ENCODE results near the gene OR9A4. TPM values are rescaled to one million over a fixed set of nuclear protein-coding genes. Genes with fewer than 3 reads are reported as not detected.

The OR9A4 gene
- total and polyA plus RNA-seq, 7 donors: 0.03 TPM; not detected in 6

- 55 to 80% (median 56%) methylated on average over 2 of the region's 2 CpGs for WGBS, 3 donors
Measured at GRCh38 chr7:141949451-141949850, 33.3 kb downstream of the OR9A4 start.

GRCh38 chr7:141949911-141950310, 33.7 kb downstream of the OR9A4 start:
- ATAC-seq (no peak), DNase-seq (no peak)
- Histone ChIP-seq H3K36me3 (ENCODE audit: insufficient read depth in 1 of 2, low read depth in 1 of 2) (no peaks in the 10 kb centered on the region), H3K27me3 (ENCODE audit: insufficient read depth in 3 of 3, low read length in 2 of 3) (no peaks in the 10 kb centered on the region), H3K27ac (no peak overlapping the region), H3K4me1 (no peaks in the 10 kb centered on the region), H3K4me3 (no peak overlapping the region), H3K9me3 (no peaks in the 10 kb centered on the region)
- intact Hi-C loops (cut with DNase I): no loop called here
- 79 to 83% (median 82%) methylated on average over 3 of the region's 3 CpGs for WGBS, 3 donors
- TF ChIP-seq CTCF (IDR thresholded peaks at IDR 0.05): no peak

More at GRCh38 chr7:141949451-141949850, 33.3 kb downstream of the OR9A4 start:
- no peak for DNase-seq
- ATAC-seq: no peak
- intact Hi-C loops (cut with DNase I): no loop called here
- Histone ChIP-seq H3K9me3 (no peaks in the 10 kb centered on the region), H3K4me3 (no peak overlapping the region), H3K36me3 (ENCODE audit: insufficient read depth in 1 of 2, low read depth in 1 of 2) (no peaks in the 10 kb centered on the region), H3K27ac (no peak overlapping the region), H3K27me3 (ENCODE audit: insufficient read depth in 3 of 3, low read length in 2 of 3) (no peaks in the 10 kb centered on the region), H3K4me1 (no peaks in the 10 kb centered on the region)
- no peak for TF ChIP-seq CTCF (IDR thresholded peaks at IDR 0.05)

GRCh38 chr7:141950806-141951205, 34.6 kb downstream of the OR9A4 start:
- TF ChIP-seq CTCF (IDR thresholded peaks at IDR 0.05): no peak
- Histone ChIP-seq H3K9me3 (no peaks in the 10 kb centered on the region), H3K4me3 (no peak overlapping the region), H3K4me1 (no peaks in the 10 kb centered on the region), H3K27ac (no peak overlapping the region), H3K27me3 (ENCODE audit: insufficient read depth in 3 of 3, low read length in 2 of 3) (no peaks in the 10 kb centered on the region), H3K36me3 (ENCODE audit: insufficient read depth in 1 of 2, low read depth in 1 of 2) (no peaks in the 10 kb centered on the region)
- DNase-seq: no peak
- intact Hi-C loops (cut with DNase I): no loop called here
- no peak for ATAC-seq
- 80 to 93% (median 83%) methylated on average over 1 of the region's 1 CpG for WGBS, 3 donors

- TF ChIP-seq CTCF (IDR thresholded peaks at IDR 0.05): no peak
- H3K27ac ChIP-seq: no peak overlapping the region
- H3K36me3 ChIP-seq (ENCODE audit: insufficient read depth in 1 of 2, low read depth in 1 of 2): no peaks in the 10 kb centered on the region
- WGBS, 3 donors: 82 to 84% (median 82%) methylated on average over 1 of the region's 1 CpG
- DNase-seq (no peak), ATAC-seq (no peak)
- no peaks in the 10 kb centered on the region for H3K27me3 ChIP-seq (ENCODE audit: insufficient read depth in 3 of 3, low read length in 2 of 3)
- no peaks in the 10 kb centered on the region for H3K9me3 ChIP-seq
- no peak overlapping the region for H3K4me3 ChIP-seq
- no peaks in the 10 kb centered on the region for H3K4me1 ChIP-seq
- intact Hi-C loops (cut with DNase I): no loop called here
Measured at GRCh38 chr7:141952461-141952860, 36.3 kb downstream of the OR9A4 start.

GRCh38 chr7:141954334-141954733, 38.1 kb downstream of the OR9A4 start:
- no peak for TF ChIP-seq CTCF (IDR thresholded peaks at IDR 0.05)
- H3K9me3 ChIP-seq: no peaks in the 10 kb centered on the region
- H3K27ac ChIP-seq: no peak overlapping the region
- no peak for ATAC-seq
- intact Hi-C loops (cut with DNase I): no loop called here
- H3K4me3 ChIP-seq: no peak overlapping the region
- no peaks in the 10 kb centered on the region for H3K27me3 ChIP-seq (ENCODE audit: insufficient read depth in 3 of 3, low read length in 2 of 3)
- 70 to 83% (median 76%) methylated on average over 1 of the region's 1 CpG for WGBS, 3 donors
- H3K4me1 ChIP-seq: no peaks in the 10 kb centered on the region
- DNase-seq: no peak
- H3K36me3 ChIP-seq (ENCODE audit: insufficient read depth in 1 of 2, low read depth in 1 of 2): no peaks in the 10 kb centered on the region
